HFFc6 (cell line): ENCODE data around the gene USH1C. TPM values are rescaled to one million over a fixed set of nuclear protein-coding genes. Genes with fewer than 3 reads are reported as not detected.

Source experiments
- DNase-seq: peaks from one replicate; pipeline ENCODE4 v3.0.0-alpha.2; 2018
- H3K27ac Mint-ChIP-seq: 2 replicates; pipeline ENCODE4 v1.8.0; 2020; ENCODE audit warnings: mild to moderate bottlenecking, mixed read lengths
- H3K27me3 Mint-ChIP-seq: 2 replicates; pipeline ENCODE4 v1.8.0; 2021; ENCODE audit warnings: mild to moderate bottlenecking, moderate library complexity, mixed read lengths; ENCODE audit not compliant: insufficient read depth
- H3K36me3 Mint-ChIP-seq: 2 replicates; pipeline ENCODE4 v1.8.0; 2021; ENCODE audit warnings: low read depth, mixed read lengths
- H3K4me1 Mint-ChIP-seq: 2 replicates; pipeline ENCODE4 v1.8.0; 2020; ENCODE audit warnings: low read depth, mixed read lengths
- H3K4me3 Mint-ChIP-seq: 2 replicates; pipeline ENCODE4 v1.8.0; 2020; ENCODE audit warnings: mild to moderate bottlenecking, moderate library complexity, mixed read lengths
- H3K9me3 Mint-ChIP-seq: 2 replicates; pipeline ENCODE4 v1.8.0; 2020; ENCODE audit warnings: mild to moderate bottlenecking, mixed read lengths
- CTCF ChIP-seq: fragments of 200-600 bp; sonication (generic); IDR thresholded peaks from 2 replicates; pipeline ENCODE4 v1.5.0; 2021; ENCODE audit warnings: antibody characterized with exemption, mild to moderate bottlenecking
- total RNA-seq, 6 experiments: library from RNA; stranded (reverse); fragmentation: NEBNext Ultra II Directional; extraction: Animal tissue kit (Norgen Biotek cat#: 25700); gene quantifications; 2 replicates in 1 of 6; 3 replicates in 5 of 6; pipeline ENCODE4 v1.2.3, GENCODE V29; 2021

USH1C gene
- total RNA-seq, 6 experiments from 2014 or later = not detected

DNA sequence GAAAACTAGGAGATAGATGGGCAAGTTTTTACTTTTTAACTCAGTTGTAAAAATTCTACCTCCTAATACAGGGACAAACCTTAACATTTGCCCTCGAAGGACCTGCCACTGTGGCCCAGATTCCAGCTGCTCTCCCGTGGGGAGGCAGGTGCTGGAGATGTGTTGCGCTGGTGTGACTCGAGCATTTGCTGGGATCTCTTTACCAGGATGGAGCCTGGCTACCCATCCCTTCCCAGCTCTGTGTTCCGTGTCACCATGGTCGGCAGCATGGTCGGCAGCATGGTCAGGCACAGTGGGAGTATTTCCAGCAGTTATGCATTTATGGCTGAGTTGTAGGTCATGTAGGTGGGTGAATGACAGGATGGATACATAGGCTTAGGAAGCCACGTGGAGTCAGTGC lies 44.0 kb upstream of the USH1C start:
- TF ChIP-seq CTCF = no peak
- no peaks in the 10 kb centered on the region for H3K9me3 Mint-ChIP-seq

DNA sequence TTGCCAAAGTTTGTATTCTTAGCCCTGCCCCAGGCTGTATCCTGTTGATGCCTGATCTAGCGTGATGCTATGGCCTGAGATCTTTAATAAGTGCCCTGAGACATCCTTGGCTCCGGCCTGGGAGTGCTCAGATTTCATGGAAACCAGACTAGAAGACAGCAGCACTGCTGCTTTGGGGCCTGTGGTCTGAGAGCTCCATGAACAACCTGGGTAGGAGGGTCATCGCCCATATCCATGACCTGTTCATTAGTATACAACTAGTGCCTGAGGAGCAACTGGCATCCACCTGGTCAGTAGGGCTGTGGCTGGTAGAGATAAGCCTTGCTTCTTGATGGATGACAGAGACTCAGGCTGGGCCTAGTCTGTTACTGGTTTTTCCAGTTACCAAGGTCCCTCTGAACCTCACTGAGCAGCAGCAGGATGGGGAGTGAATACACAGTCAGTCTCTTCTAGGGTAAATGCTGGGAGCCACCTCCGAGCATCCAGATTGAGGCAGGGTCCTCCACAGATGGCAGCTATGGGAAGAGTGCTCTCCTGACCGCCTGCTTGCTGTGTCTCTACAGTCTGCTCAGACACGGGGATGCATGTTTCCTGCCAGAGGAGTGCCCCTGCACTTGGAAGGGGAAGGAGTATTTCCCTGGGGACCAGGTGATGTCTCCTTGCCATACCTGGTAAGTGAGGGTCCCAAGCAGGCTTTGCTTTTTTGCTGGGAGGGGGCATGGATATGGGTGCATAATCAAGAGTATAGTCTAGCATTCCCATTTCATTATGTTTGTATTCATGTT lies 41.9 kb upstream of the USH1C start:
- Mint-ChIP-seq H3K4me3 (no peak overlapping the region), H3K27me3 (peaks cover 11% of the 10 kb centered on the region), H3K36me3 (no peaks in the 10 kb centered on the region), H3K27ac (no peak overlapping the region), H3K4me1 (no peaks in the 10 kb centered on the region), H3K9me3 (no peaks in the 10 kb centered on the region)
- DNase-seq = no peak
- TF ChIP-seq CTCF = no peak

More for the DNA sequence above, 44.0 kb upstream of the USH1C start:
- Mint-ChIP-seq H3K27ac (no peak overlapping the region), H3K27me3 (peaks cover 14% of the 10 kb centered on the region; the same call in 1 of the 2 replicates), H3K4me3 (no peak overlapping the region), H3K4me1 (no peaks in the 10 kb centered on the region), H3K36me3 (no peaks in the 10 kb centered on the region)
- DNase-seq = no peak

DNA sequence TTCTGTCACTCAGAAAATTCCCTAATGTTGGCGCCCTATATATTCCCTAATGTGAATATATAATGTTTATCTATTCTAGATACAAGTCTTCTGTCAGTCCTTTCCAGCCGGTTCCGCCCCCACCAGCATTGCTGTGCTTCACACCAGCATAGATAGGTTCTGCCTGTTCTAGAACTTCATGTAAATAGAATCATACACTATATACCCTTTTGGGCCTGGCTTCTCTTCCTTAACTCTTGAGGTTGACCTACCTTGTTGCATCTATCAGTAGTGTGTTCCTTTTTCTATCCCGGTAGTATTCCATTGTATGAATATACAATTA lies 37.5 kb upstream of the USH1C start:
- H3K4me1 Mint-ChIP-seq = no peaks in the 10 kb centered on the region
- no peaks in the 10 kb centered on the region for H3K36me3 Mint-ChIP-seq
- no peaks in the 10 kb centered on the region for H3K9me3 Mint-ChIP-seq
- DNase-seq = no peak
- H3K27ac Mint-ChIP-seq = no peak overlapping the region
- no peak overlapping the region for H3K4me3 Mint-ChIP-seq
- H3K27me3 Mint-ChIP-seq = peaks cover 12% of the 10 kb centered on the region
- no peak for TF ChIP-seq CTCF

- H3K27ac Mint-ChIP-seq = no peak overlapping the region
- no peaks in the 10 kb centered on the region for H3K4me1 Mint-ChIP-seq
- TF ChIP-seq CTCF = no peak
- no peaks in the 10 kb centered on the region for H3K9me3 Mint-ChIP-seq
- peaks cover 12% of the 10 kb centered on the region for H3K27me3 Mint-ChIP-seq
- no peaks in the 10 kb centered on the region for H3K36me3 Mint-ChIP-seq
- no peak for DNase-seq
- H3K4me3 Mint-ChIP-seq = no peak overlapping the region
These were observed 37.0 kb upstream of the USH1C start for GRCh38 chr11:17581036-17581731.

DNA sequence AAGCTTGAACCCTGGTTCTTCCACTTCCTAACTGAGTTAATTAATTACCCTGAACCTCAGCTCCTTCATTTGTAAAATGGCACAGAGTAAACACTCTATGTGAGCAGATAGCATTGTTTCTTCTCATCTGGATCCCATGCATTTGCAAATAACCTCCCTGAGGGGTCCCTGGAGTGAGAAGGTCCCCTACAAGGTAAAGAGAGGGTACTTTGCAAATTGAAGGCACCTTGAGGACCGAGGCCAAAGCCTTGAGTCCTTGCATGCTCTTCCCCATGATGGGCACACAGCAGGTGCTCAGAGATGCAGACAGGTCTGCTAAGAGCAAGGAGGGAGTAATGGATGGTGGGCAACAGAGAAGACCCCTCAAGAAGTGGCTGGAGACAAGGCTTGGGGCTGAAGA lies 36.1 kb upstream of the USH1C start:
- Mint-ChIP-seq H3K4me3 (no peak overlapping the region), H3K36me3 (no peaks in the 10 kb centered on the region), H3K27ac (no peak overlapping the region), H3K9me3 (no peaks in the 10 kb centered on the region), H3K4me1 (no peaks in the 10 kb centered on the region), H3K27me3 (peaks cover 7% of the 10 kb centered on the region)
- TF ChIP-seq CTCF = no peak
- no peak for DNase-seq
